Panc1 (cell line): ENCODE results near the gene PRUNE1. TPM values are rescaled to one million over a fixed set of nuclear protein-coding genes. Genes with fewer than 3 reads are reported as not detected.

ENCODE experiments used
- ATAC-seq: fragments of 200-7000 bp; cut with Tn5 transposase; 2 replicates; pipeline ENCODE4 v1.9.1; 2020; ENCODE audit warnings: mild to moderate bottlenecking, moderate library complexity
- BruUV-seq: library from RNA; stranded (reverse); fragments of 400-500 nt; replicated peaks from 2 replicates; lab custom pipeline; 2021; lab: Mats Ljungman, UMichigan
- CTCF ChIA-PET: fragments of 300-600 bp; sonication (Branson Sonifier 250); formaldehyde crosslinking; loops from one replicate; lab custom pipeline; 2022; ENCODE audit warnings: antibody characterized with exemption; lab: Charles Lee
- POLR2A ChIA-PET: fragments of 300-600 bp; sonication (Branson Sonifier 250); formaldehyde crosslinking; loops from one replicate; lab custom pipeline; 2022; ENCODE audit warnings: antibody characterized with exemption; lab: Charles Lee
- DNase-seq: peaks from one replicate; pipeline ENCODE4 v3.0.0-alpha.2; 2010; ENCODE audit warnings: low read depth, low spot score
- H3K27ac ChIP-seq: 2 replicates; pipeline ENCODE4 v1.5.1; 2011; ENCODE audit warnings: mild to moderate bottlenecking, low read length, inconsistent platforms
- H3K27me3 ChIP-seq: fragments of 200-500 bp; sonication (Bioruptor generic); 2 replicates; pipeline ENCODE4 v1.6.0; 2014; ENCODE audit warnings: low read length, inconsistent platforms; ENCODE audit not compliant: control insufficient read depth, insufficient read depth
- H3K36me3 ChIP-seq: fragments of 200-500 bp; sonication (Bioruptor generic); 2 replicates; pipeline ENCODE4 v1.5.1; 2014; ENCODE audit warnings: inconsistent platforms, mild to moderate bottlenecking, low read length, moderate library complexity; ENCODE audit not compliant: control insufficient read depth, insufficient read depth
- H3K4me1 ChIP-seq: 2 replicates; pipeline ENCODE4 v1.5.1; 2011; ENCODE audit warnings: inconsistent platforms, mild to moderate bottlenecking, low read length, moderate library complexity; ENCODE audit not compliant: control insufficient read depth, insufficient read depth
- H3K4me3 ChIP-seq, 2 experiments: 2 replicates each; pipeline ENCODE4 v1.5.1; 2011 to 2012; ENCODE audit warnings: low read depth in 2 of 2, low read length in 2 of 2, mild to moderate bottlenecking in 2 of 2, inconsistent platforms in 1 of 2, moderate library complexity in 1 of 2
- H3K9me3 ChIP-seq: fragments of 200-500 bp; sonication (Bioruptor generic); 2 replicates; pipeline ENCODE4 v1.5.1; 2014; ENCODE audit warnings: low read depth, mild to moderate bottlenecking, inconsistent platforms, low read length, moderate library complexity; ENCODE audit not compliant: control insufficient read depth, insufficient read depth
- CTCF ChIP-seq: fragments of 450-650 bp; IDR thresholded peaks from 2 replicates; pipeline ENCODE4 v1.5.1; 2017; ENCODE audit warnings: mild to moderate bottlenecking
- POLR2AphosphoS5 ChIP-seq: IDR thresholded peaks from 2 replicates; pipeline ENCODE4 v1.6.1; 2012; ENCODE audit warnings: mild to moderate bottlenecking, low read depth, low read length, moderate library complexity
- REST ChIP-seq, 2 experiments: IDR thresholded peaks; 2 replicates each; pipeline ENCODE4 v1.6.1; 2011 to 2012; ENCODE audit warnings: low read depth in 2 of 2, control low read depth in 1 of 2, low read length in 1 of 2, mild to moderate bottlenecking in 1 of 2, moderate library complexity in 1 of 2; ENCODE audit not compliant: insufficient read depth in 1 of 2
- SIN3A ChIP-seq: IDR thresholded peaks from 2 replicates; pipeline ENCODE4 v1.6.1; 2012; ENCODE audit warnings: low read depth, mild to moderate bottlenecking, low read length, moderate library complexity, borderline replicate concordance; ENCODE audit not compliant: insufficient read depth
- TCF7L2 ChIP-seq: IDR thresholded peaks from 2 replicates; pipeline ENCODE4 v1.6.1; 2011; ENCODE audit warnings: mild to moderate bottlenecking, low read depth, low read length, inconsistent platforms
- in situ Hi-C: cut with HindIII; loops from 2 replicates; pipeline ENCODE4 v1.10.0; 2016; ENCODE audit warnings: low sequenced_read_pairs, low pct_unique_long_range_greater_than_20kb
- intact Hi-C: fragments of 100-400 bp; cut with micrococcal nuclease; formaldehyde crosslinking; loops from one replicate; pipeline ENCODE4 v1.10.0; 2022; ENCODE audit not compliant: unreplicated experiment
- total RNA-seq: library from RNA; stranded (reverse); gene quantifications from one replicate; pipeline ENCODE4 v1.2.1, GENCODE V29; 2021; ENCODE audit not compliant: unreplicated experiment

PRUNE1 gene
- total RNA-seq, 1 experiment from 2014 or later: 16.2 TPM

GRCh38 chr1:150972417-150972940, 35.8 kb upstream of the PRUNE1 start:
- in situ Hi-C loops: no loop called here
- POLR2A ChIA-PET: no interaction called here
- H3K9me3 ChIP-seq: no peaks in the 10 kb centered on the region
- intact Hi-C loops: no loop called here
- no peak for DNase-seq
- CTCF ChIA-PET: no interaction called here
- H3K27ac ChIP-seq: peak overlapping the region; percentile 96
- BruUV-seq: no TSS peak
- peaks cover 51% of the 10 kb centered on the region for H3K4me1 ChIP-seq
- TF ChIP-seq CTCF (no peak), TCF7L2 (no peak), REST (IDR thresholded peaks at IDR 0.05; ENCODE audit: insufficient read depth in 1 of 2, low read depth in 2 of 2, low read length in 1 of 2) (no peak), POLR2AphosphoS5 (no peak), SIN3A (no peak)
- no peaks in the 10 kb centered on the region for H3K27me3 ChIP-seq
- H3K36me3 ChIP-seq: peaks cover 13% of the 10 kb centered on the region
- ATAC-seq: no peak
- peak overlapping the region; percentile 81 to 89 for H3K4me3 ChIP-seq

- in situ Hi-C loops: no loop called here
- ATAC-seq (no peak), DNase-seq (no peak)
- ChIA-PET POLR2A (interaction anchor here (0.6 to 0.9 kb wide), 2 partner anchors 33 to 332 kb away, joined by 3 read pairs; no protein-coding TSS in a partner anchor), CTCF (no interaction called here)
- Histone ChIP-seq H3K36me3 (peaks cover 7% of the 10 kb centered on the region), H3K9me3 (no peaks in the 10 kb centered on the region), H3K27ac (peak overlapping the region; percentile 96), H3K4me1 (peaks cover 60% of the 10 kb centered on the region), H3K4me3 (peak overlapping the region; percentile 81 to 89), H3K27me3 (no peaks in the 10 kb centered on the region)
- no peak for TF ChIP-seq TCF7L2
- TF ChIP-seq CTCF: no peak
- TF ChIP-seq REST (IDR thresholded peaks at IDR 0.05; ENCODE audit: insufficient read depth in 1 of 2, low read depth in 2 of 2, low read length in 1 of 2): no peak
- no peak for TF ChIP-seq SIN3A
- TF ChIP-seq POLR2AphosphoS5: no peak
- no TSS peak for BruUV-seq
- intact Hi-C loops: no loop called here
Observed at GRCh38 chr1:150973258-150973835, 34.9 kb upstream of the PRUNE1 start.
